Amniotic stem cell (primary cell): Measurements from ENCODE around the gene TBC1D9.
"Not testable (repeated sequence)": the region's sequence is repeated elsewhere in the genome, so short reads cannot be mapped to it uniquely, and the experiment has no call there.

Experiments used
- DNase-seq: peaks from one replicate; lab custom pipeline; 2025; lab: John Stamatoyannopoulos, UW

The TBC1D9 gene

DNA sequence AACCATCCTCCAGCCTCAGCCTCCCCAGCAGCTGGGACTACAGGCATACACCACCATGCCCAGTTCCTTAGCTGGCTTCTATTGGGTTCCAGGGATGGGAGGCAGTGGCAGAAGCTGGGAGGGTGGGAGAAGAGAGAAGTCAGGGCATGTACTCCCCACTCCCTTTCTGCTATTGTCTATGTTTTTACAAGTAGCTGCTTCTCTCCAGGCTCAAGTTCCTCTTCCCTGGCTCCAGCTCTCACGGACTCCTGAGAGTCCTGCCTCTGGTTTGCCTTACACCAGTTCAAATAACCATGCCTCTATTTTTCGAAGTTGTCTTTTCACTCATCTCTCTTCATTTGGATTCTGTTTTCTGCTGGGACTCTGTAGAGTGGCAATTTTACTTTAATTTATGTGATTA lies 2.9 kb downstream of the TBC1D9 start:
- no peak for DNase-seq

DNA sequence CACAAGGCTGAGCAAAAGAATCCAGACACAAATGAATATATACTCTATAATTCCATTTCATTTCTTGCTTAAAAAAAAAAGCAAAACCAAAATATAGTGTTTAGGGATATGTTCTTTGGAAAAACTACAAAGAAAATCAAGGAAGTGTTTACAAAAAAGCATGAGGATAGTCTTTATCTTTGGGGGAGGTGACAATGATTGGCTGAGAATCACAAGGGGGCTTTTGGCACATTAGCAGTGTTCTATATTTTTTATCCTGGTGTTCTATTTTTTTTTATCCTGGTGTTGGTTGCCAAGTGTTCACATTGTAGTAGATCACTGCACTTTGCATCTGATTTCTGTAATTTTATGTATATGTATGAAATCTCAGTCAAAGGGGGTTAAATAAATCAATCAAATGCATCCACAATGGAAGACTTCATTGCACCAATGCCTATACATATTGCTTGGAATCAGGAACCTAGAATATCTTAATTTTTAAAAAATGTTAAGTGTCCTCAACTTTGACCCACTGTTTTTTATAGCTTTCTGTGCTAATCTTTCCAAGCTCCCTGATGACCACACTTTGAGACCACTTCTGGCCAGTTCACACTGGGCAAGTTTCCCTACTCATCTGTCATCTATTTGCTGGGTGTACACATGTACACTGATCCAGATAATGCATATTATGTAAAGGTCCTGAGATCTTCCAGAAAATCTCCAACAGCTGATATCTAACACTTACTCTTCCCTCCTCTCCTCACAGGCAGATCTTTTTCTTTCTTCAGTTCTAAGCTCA lies 3.7 kb downstream of the TBC1D9 start:
- DNase-seq: no peak

- no peak for DNase-seq
Measured at GRCh38 chr4:140750470-140750869, 5.7 kb downstream of the TBC1D9 start.

DNA sequence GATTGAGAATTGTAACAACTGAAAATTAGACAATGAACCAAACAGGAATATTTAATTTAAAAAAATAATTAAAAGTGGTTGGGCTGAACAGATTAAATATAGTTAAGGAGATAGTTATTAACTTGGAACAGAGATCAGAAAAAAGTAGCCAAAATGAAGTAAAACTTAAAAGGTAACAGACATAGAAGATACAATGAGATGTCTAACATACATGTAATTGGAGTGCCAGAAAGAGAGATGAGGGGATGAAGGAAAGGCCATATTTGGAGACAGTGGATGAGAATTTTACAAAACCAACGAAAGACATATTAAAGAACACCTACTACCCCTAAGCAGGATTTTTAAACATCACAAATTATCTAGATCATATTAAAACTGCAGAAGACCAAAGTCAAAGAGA lies 8.0 kb downstream of the TBC1D9 start:
- DNase-seq: no peak

DNA sequence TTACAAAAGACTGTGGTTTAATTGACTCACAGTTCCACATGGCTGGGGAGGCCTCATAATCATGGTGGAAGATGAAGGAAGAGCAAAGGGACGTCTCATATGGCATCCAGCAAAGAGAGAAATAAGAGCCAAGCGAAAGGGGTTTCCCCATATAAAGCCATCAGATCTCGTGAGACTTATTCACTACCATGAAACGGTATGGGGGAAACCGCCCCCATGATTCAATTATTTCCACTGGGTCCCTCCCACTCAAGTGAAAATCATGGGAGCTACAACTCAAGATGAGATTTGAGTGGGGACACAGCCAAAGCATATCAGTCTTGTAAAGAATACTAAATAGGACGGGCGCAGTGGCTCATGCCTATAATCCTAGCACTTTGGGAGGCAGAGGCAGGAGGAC lies 9.6 kb downstream of the TBC1D9 start:
- not testable (repeated sequence) for DNase-seq

DNA sequence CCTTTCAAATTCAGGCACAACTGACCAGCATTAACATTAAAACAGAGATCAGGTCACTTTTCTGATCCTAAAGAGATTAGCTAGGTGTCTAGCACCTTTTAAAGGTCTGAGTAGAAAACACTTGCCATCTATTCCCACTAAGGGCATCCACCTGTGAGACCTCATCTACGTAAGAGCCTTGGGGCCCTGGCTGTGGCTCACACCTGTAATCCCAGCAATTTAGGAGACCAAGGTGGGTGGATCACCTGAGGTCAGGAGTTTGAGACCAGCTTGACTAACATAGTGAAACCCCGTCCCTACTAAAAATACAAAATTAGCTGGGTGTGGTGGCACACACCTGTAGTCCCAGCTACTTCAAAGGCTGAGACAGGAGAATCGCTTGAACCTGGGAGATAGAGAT lies 11.8 kb downstream of the TBC1D9 start:
- DNase-seq: no peak

DNA sequence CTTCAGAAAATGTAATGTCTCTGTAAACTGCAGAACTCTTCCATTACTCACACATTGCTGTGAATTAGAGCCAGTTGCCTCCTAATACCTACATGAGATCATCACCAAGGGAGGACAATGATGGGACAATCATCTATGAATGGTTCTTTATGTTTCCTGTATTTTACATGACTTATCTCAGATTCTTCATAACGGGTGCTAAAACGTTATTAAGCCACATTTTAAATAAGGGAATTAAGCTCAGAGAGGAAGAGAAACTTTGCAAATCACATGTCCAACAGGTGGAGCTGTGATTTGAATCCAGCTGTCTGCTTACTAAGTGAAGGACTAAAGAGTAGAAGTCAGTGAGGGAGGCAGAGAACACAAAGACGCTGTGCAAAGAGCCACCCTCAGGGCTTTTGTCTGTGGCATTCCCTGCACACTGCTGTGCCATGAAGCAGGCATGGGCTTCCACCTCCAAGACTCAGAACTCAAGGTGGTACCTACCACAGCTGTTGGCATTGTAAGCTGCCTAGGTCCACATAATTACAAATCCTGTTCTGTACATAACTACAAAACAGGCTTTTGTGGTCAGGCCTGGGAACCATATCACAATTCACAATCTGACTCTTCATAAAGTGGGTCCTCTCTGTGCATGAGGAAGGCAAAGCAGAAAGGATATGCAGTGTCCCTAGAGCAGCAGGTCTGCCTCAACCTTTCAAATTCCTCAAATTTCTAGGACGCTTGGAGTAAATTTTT lies 12.8 kb downstream of the TBC1D9 start:
- no peak for DNase-seq

GRCh38 chr4:140742838-140743193 lies 13.4 kb downstream of the TBC1D9 start:
- DNase-seq: no peak

DNA sequence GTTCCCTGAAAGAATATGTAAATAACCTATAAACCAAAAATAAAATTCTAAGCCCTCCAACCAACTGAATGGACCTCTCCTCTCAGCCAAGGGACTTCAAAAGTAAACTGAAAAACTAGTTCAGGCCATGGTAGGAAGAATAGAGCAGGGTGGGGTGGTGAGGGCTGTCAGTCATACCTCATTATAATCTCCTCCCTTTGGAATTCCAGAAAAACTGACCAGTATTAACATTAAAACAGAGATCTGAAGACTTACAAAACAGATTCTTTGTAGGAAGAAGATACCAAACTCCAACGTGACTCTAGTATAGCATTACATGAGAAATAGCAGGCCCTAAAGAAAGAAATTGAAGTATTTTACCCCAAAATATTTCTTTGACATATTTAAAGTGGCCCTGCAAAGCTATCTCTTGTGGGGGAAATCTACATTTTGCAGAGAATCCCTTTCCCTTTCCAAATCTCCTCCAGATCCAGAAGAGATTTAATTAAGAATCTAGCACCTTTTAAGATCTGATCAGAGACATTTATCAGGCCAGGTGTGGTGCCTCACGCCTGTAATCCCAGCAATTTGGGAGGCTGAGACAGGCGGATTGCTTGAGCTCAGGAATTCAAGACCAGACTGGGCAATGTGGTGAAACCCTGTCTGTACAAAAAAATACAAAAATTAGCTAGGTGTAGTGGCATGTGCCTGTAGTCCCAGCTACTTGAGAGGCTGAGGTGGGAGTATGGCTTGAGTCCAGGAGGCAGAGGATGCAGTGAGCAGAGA lies 15.1 kb downstream of the TBC1D9 start:
- DNase-seq: no peak

GRCh38 chr4:140740422-140740821 lies 15.8 kb downstream of the TBC1D9 start:
- DNase-seq: no peak

- no peak for DNase-seq
Measured at GRCh38 chr4:140739971-140740370, 16.2 kb downstream of the TBC1D9 start.

- no peak for DNase-seq
Measured at GRCh38 chr4:140738139-140738538, 18.0 kb downstream of the TBC1D9 start.

DNA sequence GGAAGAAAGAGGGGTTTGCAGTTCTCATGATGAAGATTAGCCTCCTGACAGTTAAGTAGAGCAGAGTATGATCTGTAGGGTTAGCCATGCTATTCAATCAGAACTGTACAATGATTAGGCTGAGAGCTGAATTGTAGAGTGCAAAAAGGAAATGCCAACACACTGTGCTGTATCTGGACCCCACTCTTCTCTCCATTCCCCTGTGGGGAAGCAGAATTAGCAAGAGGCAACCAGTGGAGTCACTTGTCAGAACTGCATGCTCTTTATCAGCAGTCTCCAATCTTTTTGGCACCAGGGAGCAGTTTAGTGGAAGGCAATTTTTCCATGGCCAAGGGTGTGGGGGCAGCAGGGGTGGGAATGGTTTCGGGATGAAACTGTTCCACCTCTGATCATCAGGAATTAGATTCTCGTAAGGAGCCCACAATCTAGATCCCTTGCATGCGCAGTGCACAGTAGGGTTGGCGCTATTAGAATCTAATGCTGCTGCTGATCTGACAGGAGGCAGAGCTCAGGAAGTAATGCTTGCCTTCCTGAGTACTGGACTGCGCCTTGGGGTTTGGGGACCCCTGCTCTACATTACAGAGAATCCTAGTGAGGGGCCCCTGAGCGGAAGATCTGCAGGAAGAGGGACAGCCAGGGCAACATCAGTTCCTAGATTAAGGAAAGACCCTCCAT lies 19.4 kb downstream of the TBC1D9 start:
- DNase-seq: no peak

- no peak for DNase-seq
Measured at GRCh38 chr4:140735779-140736391, 20.3 kb downstream of the TBC1D9 start.

- no peak for DNase-seq
Measured at GRCh38 chr4:140735317-140735716, 20.9 kb downstream of the TBC1D9 start.

GRCh38 chr4:140732780-140733179 lies 23.4 kb downstream of the TBC1D9 start:
- no peak for DNase-seq

DNA sequence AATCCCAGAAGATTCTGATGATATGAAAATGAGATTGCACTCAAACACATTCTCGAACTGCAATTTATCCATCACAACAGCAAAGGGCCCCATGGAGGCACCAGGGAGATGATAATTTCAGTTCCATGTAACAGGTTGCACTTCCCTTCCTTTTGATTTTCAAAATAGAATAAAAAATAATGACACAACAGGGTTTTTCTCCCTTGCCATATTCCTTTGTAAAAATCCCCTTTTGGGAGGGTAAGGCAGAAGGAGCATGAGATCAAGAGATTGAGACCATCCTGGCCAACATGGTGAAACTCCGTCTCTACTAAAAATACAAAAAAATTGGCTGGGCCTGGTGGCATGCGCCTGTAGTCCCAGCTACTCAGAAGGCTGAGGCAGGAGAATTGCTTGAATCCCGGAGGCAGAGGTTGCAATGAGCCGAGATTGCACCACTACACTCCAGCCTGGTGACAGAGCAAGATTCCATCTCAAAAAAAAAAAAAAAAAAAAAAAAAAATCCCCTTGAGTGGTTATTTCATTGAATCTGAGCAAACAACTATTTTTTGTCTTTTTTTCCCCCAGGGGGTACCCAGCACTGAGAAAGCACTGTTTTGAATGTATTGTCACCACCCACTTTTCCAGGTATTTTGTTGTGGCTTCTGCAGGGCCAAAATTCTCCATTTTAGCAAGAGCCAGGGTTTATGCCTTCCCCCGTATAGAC lies 26.7 kb downstream of the TBC1D9 start:
- no peak for DNase-seq

DNA sequence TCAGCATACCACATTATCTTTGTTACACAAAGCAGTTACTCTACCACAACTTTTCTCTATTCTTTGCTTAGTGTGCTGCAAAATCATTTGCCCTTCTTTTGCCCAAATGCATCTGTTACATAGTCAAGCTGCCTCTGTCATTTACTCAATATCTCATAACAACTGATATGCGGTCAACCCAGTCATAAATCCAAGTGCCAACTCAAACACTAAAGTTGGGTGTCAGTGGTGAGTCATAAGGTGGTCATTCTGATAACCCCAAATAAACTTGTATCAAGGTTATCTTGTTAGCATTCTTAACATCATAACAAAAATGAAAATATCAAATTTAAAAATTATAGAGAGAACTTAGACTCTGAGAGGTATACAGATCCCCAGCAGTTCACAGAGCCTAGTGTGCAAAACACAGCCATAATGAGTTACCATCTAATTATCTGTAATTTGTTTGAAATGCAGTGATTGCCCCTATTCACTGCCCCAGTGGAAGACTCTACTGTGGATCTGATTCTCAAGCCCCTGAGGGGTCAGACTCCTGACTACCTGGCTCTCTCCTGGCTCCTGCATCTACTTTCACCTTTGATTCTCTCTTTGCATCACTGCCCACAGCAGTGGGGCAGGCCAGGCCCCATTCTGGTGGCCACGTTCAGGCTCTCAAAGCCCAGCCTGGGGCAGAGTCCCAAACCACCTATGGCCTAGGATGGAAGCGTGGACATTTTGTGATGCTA lies 29.2 kb downstream of the TBC1D9 start:
- DNase-seq: no peak

DNA sequence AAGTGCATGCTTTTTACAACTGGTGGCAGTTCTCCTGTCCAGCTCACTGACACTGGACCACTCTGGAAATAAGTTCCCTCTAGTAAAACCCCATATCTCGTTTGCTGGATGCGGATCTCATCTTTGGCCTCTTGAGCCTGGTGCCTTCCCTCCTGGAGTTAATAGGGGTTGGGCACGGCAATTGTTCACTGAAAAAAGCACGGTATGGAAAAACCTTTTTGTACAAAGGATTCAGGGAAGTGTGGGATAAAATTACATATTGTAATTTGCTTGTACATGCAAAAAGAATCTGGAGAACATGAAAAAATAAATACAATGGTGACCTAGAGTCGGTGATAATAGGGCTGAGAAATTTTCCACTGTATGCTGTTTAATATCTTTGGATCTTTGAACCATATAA lies 30.6 kb downstream of the TBC1D9 start:
- no peak for DNase-seq

GRCh38 chr4:140724760-140725159 lies 31.4 kb downstream of the TBC1D9 start:
- no peak for DNase-seq
